ENCODE measurements around the gene CBLC.

- TF ChIP-seq CTCF (IDR thresholded peaks at IDR 0.05; ENCODE audit: insufficient read depth, low read length, poor library complexity, severe bottlenecking) (no peak), EZH2phosphoT487 (conservative IDR thresholded peaks at IDR 0.05; ENCODE audit: low read length) (no peak)
Measured at GRCh38 chr19:44762038-44762437, 15.7 kb upstream of the CBLC start.

Data from SU-DHL-6 (cell line).